HG03520 (cell line): ENCODE measurements around the gene OLIG2.

Experiments
- ATAC-seq: cut with Tn5 transposase; IDR thresholded peaks from one replicate; pipeline ENCODE4 v1.9.1; 2021; ENCODE audit warnings: mild to moderate bottlenecking, moderate library complexity; ENCODE audit not compliant: unreplicated experiment

Gene OLIG2

GRCh38 chr21:33032434-33033047 lies 6.8 kb downstream of the OLIG2 start:
- no peak for ATAC-seq

GRCh38 chr21:33033094-33033951 lies 7.6 kb downstream of the OLIG2 start:
- no peak for ATAC-seq

GRCh38 chr21:33033961-33034413 lies 8.3 kb downstream of the OLIG2 start:
- ATAC-seq: no peak

DNA sequence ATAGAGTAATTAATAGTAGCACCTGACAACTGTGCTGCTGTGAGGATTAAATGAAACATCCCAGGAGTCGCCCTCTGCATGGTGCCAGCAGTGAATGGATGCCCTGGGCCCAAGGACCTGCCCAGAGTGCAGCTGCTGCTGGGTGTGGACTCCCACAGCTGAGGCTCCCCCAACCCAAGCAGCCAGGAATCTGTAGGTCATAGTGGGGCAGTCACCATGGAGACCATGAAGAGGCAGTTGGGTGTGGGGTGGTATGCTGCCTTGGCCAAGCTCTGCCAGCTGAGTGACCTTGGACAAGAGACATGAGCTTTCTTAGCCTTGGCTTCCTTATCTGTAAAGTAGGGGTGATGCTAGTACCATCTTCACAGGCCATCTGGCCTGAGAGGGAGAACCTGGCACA lies 9.4 kb downstream of the OLIG2 start:
- no peak for ATAC-seq

- ATAC-seq: no peak
These were observed 10.9 kb downstream of the OLIG2 start for GRCh38 chr21:33036430-33037162.

DNA sequence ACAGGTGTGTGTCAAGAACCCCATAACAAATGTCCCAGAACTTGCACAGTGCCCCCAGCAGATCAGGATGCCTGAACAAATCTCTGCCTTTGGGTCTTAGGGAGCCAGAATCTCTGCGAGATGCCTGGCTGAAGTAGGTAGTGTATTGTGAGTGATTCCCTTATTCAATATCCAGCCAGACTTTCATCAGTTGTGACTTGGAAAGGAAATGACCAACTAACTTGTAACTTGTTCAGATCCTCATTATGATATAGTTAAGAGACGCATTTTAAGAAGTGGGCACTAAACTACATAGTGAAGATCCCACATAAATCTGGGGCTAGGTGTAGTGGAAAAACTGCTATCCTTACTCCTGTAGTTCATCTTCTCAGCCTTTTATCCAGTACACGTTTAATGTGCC lies 11.8 kb downstream of the OLIG2 start:
- no peak for ATAC-seq

- no peak for ATAC-seq
These were observed 13.8 kb downstream of the OLIG2 start for GRCh38 chr21:33039536-33039935.

GRCh38 chr21:33040215-33040614 lies 14.5 kb downstream of the OLIG2 start:
- ATAC-seq: no peak

DNA sequence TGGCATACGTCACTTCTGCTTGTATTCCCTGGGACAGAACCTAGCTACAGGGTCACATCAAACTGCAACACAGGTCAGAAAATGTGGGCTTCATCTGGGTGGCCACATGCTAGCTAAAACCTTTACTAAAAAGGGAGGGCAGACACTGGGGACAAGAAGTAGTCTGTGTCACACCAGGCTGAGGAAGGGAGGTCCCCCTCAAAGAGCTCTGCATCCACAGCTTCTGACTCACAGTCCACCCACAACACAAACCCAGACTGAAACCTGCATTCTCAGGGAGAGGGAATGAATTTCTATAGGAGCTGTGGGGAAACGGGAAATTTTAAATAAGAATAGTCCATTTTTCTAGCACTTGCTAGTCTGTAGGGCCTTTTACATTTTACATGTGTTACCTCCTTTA lies 16.2 kb downstream of the OLIG2 start:
- ATAC-seq: no peak

DNA sequence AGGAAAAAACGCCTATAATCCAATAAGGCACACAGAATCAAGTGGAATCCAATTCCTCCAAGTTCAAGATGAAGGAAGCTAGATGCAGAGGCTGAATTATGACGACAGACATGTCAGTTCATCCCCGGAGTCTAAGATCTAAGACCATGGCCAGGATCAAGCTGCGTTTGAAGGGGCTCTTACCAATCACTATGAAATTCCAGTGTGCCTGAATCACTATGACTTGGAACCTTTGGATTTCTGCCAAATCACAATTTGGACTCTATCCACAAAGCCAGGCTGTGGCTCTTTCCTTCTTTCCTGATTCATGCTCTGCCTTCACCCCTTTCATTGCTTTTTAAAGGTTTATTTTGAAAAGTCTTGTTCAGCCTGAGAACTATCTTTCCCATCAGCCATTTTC lies 17.1 kb downstream of the OLIG2 start:
- ATAC-seq: no peak

DNA sequence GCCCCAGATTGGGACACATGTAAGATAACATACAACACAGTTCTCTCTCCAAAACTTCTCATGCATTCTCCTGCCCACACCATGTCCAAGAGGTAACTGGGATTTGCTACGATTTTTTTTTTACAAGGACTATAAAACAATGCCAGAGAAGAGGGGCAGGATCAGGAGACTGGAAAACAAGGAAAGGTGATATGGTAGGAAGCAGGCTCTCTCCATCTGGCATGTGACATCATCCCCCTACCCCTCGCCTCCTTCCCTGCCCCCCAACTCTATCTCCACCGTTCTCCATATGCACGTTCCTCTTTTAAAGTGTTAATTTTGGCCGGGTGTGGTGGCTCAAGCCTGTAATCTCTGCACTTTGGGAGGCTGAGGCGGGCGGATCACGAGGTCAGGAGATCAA lies 20.7 kb downstream of the OLIG2 start:
- no peak for ATAC-seq

GRCh38 chr21:33047231-33047630 lies 21.5 kb downstream of the OLIG2 start:
- ATAC-seq: no peak

DNA sequence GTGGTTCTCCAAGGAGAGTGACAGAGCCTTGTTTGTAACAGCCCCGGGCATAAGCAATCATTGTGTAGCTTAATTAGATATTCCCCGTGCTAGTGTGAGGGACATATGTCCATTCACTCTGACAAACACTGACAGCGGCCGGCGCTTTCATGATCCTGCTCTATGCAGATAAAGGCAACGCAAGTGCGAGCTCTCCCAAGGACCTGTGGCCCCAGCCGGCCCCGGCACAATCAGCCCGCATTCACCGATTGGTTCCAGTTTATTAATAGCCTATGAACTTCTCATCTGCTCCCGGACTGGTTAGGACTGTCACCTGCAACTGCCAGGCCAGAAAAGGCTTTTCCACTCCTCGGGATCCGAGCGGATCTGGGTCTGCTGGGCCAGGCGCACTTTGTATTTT lies 26.2 kb downstream of the OLIG2 start:
- ATAC-seq: no peak

DNA sequence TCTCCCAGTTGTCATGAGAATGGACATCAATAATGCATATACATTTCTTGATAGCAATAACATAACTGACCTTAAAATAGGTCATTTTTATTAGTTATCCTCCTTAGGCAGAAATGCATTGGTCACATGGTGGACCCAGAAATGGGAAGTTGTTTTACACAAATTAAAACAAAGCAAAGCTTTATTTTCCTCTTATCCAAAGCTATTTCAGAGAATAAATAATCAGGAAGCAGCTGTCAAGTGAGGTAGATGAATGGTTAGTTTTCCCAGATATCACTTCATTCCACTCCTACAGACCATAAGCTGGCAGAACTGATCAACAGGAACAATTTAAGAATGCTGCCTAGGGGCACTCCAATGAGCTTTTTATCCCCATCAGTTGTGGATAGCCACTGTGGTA lies 28.2 kb downstream of the OLIG2 start:
- no peak for ATAC-seq

DNA sequence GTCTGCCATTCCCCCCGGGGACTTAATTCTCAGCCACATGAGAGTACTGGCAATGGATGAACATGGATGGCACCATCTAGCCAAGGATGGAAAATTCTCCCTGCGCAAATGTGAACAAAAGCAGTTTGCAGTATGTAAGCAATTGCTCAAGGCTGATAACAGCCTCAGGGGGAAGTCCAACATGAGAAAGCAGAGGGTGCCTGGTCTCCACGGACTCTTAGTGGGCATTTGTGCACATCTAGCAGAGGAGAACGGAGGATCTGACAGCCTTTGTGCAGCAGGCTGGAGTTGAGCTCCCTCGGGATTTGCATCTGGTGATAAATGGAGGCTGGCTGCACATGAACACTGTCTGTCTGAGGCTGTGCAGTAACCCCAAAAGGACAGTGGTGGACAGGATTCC lies 30.3 kb downstream of the OLIG2 start:
- ATAC-seq: no peak

DNA sequence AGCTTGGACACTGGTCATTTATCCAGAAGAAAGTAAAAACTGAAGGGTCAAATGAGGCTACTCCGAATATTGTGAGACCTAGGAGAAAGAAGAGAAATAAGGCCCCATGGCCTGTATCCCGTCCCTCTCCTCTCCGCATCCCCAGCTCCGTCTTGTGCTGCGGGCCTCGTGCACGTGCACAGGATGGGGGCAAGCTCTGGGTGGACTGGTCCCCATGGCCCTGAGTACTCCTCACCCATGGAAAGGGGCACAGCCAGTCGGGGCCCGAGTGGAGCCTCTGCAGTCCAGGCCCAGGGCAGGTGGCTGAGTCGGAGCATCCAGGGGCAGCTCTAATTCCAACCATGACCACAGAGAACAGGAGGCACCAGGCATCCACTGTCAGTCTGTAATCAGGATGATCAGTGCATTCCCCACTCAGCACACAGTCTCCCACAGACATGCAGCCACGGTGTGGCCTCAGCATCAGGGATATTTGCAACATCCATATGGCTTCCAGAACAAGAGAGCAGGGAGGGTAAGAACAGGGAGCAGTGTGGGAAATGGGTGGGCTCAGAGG lies 31.7 kb downstream of the OLIG2 start:
- ATAC-seq: no peak

- no peak for ATAC-seq
These were observed 32.8 kb downstream of the OLIG2 start for GRCh38 chr21:33058527-33058926.

GRCh38 chr21:33058957-33059356 lies 33.2 kb downstream of the OLIG2 start:
- no peak for ATAC-seq

GRCh38 chr21:33059380-33059841 lies 33.7 kb downstream of the OLIG2 start:
- ATAC-seq: no peak

DNA sequence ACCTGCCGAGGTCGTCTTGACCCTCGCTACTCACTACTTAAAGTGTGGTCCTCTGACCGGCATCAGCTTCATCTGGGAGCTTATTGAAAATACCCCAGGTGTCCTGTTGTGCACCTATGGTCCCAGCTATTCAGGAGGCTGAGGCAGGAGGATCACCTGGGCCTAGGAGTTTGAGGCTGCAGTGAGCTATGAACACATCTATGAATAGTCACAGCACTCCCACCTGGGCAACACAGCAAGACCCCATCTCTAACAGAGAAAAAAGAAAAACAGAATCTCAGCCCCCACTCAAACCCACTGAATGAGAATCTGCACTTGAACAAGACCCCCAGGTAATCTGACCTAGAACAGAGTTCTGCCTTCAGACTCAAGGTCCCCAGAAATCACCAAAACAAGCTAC lies 35.5 kb downstream of the OLIG2 start:
- no peak for ATAC-seq

GRCh38 chr21:33063375-33063883 lies 37.7 kb downstream of the OLIG2 start:
- ATAC-seq: no peak
